ENCODE data around the gene MT1B.

MT1B gene

DNA sequence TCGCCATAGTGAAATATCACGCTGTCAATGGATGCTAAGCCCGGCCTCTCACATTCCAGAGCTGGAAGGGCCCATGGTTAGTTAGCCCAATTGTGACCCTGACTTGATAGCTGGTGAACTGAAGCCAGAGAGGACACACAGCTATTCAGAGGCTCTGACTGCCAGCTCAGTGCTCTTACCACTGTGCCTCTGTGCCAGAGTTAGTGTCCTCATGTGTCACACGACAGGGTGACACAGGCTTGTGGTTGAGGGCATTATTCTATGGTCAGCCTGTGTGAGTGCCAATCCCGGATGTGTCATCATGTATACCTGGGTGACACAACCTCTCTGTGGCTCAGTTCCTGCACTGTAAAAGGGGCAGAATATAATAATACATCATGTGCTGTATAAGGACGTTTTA lies 28.1 kb downstream of the MT1B start:
- TF ChIP-seq GATA3 (IDR thresholded peaks at IDR 0.05; ENCODE audit: low read depth, low read length) = no peak
- no peak for TF ChIP-seq GATA2 (IDR thresholded peaks at IDR 0.05; ENCODE audit: low read depth, low read length)

DNA sequence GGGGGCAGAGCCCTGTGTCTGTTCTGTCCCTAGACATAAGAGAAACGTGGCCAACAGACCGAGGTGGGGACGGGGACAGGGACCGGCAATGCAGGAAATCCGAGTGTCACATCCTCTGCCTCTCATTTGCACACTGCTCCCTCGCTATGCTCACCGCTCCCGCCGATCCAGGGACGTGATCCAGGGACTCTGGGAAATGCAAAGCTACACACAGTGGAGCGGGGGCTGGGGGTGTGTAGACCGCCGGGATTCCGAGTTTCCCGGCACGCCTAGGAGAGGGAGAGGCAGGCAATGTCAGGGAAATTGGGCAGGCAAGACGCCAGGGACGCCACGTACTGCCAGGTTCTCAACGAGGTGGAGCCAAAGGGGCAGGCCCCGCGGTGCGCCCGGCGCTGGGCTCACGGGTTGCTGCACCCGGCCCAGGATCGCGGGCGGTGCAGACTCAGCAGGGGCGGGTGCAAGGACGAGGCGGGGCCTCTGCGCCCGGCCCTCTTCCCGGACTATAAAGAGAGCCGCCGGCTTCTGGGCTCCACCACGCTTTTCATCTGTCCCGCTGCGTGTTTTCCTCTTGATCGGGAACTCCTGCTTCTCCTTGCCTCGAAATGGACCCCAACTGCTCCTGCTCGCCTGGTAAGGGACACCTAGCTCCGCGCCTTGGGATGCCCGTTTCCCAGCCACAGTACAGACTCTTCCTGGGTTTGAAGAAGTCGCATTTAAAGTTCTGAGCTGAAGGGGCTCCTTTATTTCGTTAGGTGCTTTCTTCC lies 30.4 kb downstream of the MT1B start, which contains the start of gene MT1X:
TSS of gene MT1X (plus strand) at position 532 of the 764 bp plus-strand sequence. CDS start at position 603, 71 bp downstream.
- no peak for TF ChIP-seq GATA3 (IDR thresholded peaks at IDR 0.05; ENCODE audit: low read depth, low read length)
- no peak for TF ChIP-seq GATA2 (IDR thresholded peaks at IDR 0.05; ENCODE audit: low read depth, low read length)

DNA sequence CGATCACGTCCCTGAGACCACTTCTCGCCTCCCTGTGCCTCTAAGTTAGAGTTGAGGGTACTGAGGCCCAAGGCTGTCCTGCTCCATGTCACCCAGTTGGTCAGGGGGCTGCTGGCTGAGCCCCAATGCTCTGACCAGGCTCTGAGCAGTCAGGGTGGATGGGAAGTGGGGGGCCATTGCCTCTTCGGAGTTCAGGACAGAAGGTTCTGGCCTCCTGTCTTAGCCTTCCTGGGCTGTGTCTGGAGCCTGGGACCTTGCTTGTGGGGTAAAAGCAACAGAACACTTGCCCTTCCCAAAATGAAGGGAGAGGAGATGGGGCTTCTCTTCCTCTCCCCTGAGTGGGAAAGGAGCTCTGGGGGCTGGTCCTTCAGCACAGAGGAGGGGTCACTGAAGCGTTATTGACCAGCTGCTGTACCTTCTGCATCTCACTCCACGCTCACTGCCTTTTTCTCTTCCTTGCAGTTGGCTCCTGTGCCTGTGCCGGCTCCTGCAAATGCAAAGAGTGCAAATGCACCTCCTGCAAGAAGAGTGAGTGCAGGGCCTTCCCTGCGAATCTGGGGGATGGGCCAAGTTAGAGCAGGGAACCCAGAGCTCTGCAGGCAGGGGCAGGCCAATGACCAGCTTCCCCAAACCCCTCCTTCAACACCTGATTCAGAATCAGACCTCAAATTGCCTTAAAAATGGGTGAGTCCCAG lies 31.2 kb downstream of the MT1B start:
- TF ChIP-seq GATA3 (IDR thresholded peaks at IDR 0.05; ENCODE audit: low read depth, low read length) (no peak), GATA2 (IDR thresholded peaks at IDR 0.05; ENCODE audit: low read depth, low read length) (no peak)

DNA sequence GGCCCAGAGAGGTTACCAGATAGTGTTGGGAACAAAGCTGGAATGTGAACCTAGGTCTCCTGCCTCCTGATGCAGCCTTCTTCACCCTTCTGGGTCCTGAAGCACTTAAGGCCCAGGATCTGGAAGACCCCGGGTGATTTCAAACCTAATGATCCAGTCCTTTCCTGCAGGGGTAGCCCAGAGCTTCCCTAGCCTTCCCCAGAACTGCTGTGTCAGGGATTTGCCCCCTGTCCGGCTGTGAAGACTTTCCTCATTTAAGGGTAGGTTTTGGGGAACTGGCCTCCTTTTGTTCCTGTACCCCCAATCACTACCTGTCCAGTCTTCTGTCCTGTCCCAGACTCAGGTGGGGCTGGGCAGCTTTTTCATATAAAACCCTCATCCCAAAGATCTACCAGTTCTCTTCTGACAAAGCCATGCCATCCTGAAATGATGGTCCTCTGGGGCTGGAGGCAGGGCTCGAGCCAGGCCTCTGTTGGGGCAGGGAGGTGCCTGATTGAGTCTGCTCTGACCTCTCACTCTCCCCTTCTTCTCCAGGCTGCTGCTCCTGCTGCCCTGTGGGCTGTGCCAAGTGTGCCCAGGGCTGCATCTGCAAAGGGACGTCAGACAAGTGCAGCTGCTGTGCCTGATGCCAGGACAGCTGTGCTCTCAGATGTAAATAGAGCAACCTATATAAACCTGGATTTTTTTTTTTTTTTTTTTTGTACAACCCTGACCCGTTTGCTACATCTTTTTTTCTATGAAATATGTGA lies 31.9 kb downstream of the MT1B start:
- TF ChIP-seq GATA3 (IDR thresholded peaks at IDR 0.05; ENCODE audit: low read depth, low read length) (no peak), GATA2 (IDR thresholded peaks at IDR 0.05; ENCODE audit: low read depth, low read length) (no peak)

DNA sequence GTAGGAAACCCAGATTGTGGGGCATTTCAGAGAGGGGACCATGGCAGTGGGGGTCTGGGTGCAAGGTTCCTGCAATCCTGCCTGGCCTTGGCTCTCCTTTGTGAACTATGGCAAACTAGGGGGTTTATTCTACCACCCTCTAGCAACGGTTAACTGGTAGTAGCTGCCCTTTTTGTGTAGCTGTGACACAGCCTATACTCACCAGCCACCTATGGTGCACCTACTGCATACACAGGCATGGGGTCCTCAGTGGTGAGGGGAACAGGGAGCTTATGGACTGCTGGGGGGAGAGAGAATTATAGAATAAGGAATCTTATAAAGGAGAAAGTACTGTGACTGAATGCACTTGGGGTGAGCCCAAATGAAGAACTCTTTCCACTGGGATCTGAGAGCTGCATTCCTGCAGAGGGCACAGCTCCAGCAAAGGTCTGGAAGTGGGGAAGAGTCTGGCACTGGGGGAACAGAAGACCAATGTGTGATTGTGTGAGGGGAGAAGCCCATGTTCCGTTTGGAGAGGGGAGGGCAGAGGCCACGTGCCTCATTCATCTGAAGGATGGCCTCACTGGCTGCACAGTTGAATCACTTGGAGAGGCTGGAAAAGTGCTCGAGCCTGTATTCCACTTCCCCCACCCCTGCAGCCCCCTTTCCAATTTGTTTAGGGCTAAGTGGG lies 32.7 kb downstream of the MT1B start:
- TF ChIP-seq GATA2 (IDR thresholded peaks at IDR 0.05; ENCODE audit: low read depth, low read length) = no peak
- TF ChIP-seq GATA3 (IDR thresholded peaks at IDR 0.05; ENCODE audit: low read depth, low read length) = no peak

DNA sequence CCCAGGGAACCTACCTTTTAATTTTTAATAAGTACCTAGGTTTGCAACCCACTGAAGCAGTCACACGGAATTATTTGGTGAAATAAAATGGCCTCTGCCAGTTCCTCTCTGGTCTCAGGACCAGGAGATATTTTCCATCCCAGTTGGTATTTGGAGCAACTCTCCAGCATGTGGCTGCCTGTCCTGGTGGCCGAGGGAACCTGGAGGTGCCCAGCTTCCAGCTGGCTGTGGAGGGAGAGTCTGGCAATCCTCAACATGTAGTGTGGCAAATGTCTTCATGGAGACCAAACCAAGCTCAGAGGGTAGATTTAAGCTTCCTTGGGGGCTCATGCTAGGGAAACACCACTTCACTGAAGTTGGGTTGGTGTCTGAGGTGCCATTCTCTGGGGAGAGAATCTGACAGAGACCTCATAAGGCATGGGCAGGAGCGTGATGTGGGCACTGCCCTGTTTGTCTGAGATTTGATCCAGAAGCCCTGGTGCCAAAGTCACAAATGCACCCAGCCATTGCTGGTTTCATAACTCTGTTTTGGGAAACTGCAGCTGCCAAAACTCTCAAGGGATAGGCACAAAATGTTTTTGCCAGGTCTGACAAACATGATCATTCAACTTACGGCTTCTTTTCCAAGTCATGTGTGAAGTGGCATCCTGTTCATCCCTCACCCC lies 33.4 kb downstream of the MT1B start:
- no peak for TF ChIP-seq GATA3 (IDR thresholded peaks at IDR 0.05; ENCODE audit: low read depth, low read length)
- TF ChIP-seq GATA2 (IDR thresholded peaks at IDR 0.05; ENCODE audit: low read depth, low read length) = no peak

DNA sequence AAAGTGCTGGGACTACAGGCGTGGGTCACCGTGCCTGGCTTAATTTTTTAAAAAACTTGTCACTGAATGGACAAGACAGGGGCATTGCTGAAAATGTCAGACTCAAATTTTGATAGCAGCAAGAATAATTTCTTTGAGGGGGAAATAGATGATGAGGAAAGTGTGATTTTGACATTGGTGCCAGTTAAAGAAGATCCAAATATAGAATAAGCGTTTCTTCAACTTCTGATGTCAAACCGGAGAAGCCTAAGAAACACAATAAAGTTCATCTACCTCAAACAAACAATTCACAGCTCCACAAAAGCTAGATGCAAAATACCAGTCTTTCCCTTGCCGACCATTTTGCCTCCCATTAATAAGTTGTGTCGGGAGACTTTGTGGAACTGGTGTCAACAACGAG lies 35.1 kb downstream of the MT1B start:
- TF ChIP-seq GATA3 (IDR thresholded peaks at IDR 0.05; ENCODE audit: low read depth, low read length) (no peak), GATA2 (IDR thresholded peaks at IDR 0.05; ENCODE audit: low read depth, low read length) (no peak)

DNA sequence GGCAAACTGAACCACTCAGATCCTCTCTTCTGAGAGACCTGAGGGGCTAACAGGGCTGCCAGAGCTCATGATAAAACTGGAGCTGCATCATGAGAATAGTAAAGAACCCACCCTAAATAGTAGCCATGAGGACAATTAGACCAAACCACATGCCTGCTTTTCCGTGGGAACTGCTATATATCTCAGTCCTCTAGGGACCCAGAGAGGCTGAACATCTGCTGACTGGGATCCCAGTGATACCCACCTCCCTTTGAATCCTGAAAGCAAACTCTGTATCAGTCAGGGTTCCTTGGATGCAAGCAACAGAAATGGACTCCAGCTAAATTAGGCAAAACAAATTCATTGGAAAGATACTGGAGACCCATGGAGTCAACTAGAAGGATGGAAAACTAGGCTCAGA lies 37.1 kb downstream of the MT1B start:
- TF ChIP-seq GATA2 (IDR thresholded peaks at IDR 0.05; ENCODE audit: low read depth, low read length) = no peak

DNA sequence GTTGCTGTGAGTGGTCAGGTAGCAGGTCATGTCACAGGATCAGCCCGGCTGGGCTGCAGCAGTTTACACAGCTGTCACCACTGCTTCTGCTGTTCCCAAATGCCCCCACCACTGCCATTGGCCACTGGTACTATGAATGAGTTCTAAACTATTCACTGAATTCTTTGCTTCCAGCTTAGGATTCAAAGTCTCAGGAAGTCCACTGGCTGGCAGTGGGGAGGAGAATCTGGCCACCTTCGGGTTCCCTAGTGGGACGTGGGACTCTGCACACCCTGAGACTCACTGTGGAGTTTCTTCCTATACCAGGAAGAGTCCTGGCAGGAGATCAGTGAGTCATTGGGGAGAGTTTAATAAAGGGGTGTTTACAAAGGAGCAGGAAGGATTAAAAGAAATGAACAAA lies 37.5 kb downstream of the MT1B start:
- TF ChIP-seq GATA3 (IDR thresholded peaks at IDR 0.05; ENCODE audit: low read depth, low read length) = no peak
- TF ChIP-seq GATA2 (IDR thresholded peaks at IDR 0.05; ENCODE audit: low read depth, low read length) = no peak

DNA sequence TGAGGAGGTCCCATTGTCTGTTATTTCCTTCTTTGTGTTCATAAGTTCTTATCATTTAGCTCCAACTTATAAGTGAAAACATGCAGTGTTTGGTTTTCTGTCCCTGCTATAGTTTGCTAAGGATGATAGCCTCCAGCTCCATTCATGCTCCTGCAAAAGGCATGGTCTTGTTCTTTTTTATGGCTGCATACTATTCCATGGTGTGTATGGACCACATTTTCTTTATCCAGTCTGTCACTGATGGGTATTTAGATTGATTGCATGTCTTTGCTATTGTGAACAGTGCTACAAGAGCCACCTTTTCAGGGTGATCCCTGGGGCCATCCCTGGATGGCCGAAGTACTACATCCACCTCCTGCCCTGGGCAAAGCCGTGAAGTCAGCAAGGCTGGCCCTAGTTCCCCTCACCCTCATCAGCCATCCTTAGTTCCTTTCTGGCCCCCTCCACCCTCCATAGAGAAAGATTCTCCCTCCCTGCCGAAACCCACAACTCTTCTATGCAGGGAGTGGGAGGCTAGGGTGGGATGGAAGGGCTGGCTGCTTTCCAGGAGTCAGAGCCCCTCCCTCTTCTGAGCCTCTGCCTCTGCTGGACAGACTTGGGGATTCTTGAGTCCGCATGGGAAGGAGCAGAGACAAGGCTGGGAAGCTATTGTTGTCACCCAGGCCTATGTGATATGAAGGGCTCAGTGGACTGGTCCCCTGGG lies 38.9 kb downstream of the MT1B start:
- TF ChIP-seq GATA2 (IDR thresholded peaks at IDR 0.05; ENCODE audit: low read depth, low read length) (no peak), GATA3 (IDR thresholded peaks at IDR 0.05; ENCODE audit: low read depth, low read length) (no peak)

DNA sequence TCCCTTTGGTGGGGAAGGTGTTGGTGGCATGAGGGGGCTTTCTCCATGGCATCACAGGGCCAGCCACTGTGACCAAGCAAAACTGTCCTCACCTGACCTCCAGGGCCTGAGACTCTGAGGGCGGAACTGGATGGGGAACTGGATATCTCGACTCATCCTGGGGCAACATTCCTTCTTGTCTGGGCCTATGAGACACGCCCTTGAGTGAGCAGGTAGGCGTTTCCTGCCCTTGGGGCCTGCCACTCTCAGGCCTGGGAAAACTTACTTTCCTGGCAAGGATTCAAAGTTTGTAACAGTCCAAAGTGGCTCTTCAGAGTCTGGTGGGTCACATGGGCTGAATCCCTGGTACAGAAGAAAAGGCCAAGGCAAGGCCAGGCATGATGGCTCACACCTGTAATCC lies 40.2 kb downstream of the MT1B start:
- TF ChIP-seq GATA3 (IDR thresholded peaks at IDR 0.05; ENCODE audit: low read depth, low read length) (no peak), GATA2 (IDR thresholded peaks at IDR 0.05; ENCODE audit: low read depth, low read length) (no peak)

DNA sequence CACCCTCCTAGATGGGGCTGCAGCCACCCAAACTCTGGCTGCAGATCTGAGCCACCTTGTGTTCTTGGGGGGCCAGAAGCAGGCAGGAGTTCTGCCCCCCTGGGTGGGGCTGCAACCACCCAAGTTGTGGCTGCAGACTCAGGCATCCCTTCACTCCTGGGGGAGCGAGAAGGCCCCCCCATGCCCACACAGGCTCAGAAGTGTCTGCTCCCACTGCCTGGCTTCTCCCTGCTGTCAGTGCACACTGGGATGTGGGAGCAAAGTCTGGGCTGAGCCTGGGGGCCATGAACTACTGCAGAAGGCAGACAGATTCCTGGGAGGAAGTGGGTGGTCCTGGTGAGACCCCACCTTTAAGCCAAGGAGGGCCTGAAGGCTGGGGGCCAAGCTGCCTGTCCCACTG lies 43.6 kb downstream of the MT1B start:
- TF ChIP-seq GATA3 (IDR thresholded peaks at IDR 0.05; ENCODE audit: low read depth, low read length) = no peak
- TF ChIP-seq GATA2 (IDR thresholded peaks at IDR 0.05; ENCODE audit: low read depth, low read length) = no peak

All from SH-SY5Y (cell line).